ENCODE results near the gene CASS4. TPM values are rescaled to one million over a fixed set of nuclear protein-coding genes. Genes with fewer than 3 reads are reported as not detected.
A peak's percentile ranks its signal among the peaks of the same experiment; 100 is the strongest.

CASS4 gene
- total RNA-seq, 1 donor from 2014 or later, result not detected

GRCh38 chr20:56422076-56422823, 10.2 kb downstream of the CASS4 start:
- H3K27me3 ChIP-seq (ENCODE audit: control insufficient read depth, insufficient read depth, low read length), result no peaks in the 10 kb centered on the region
- no peak for TF ChIP-seq CTCF (IDR thresholded peaks at IDR 0.05; ENCODE audit: insufficient read depth, low read length, poor library complexity, severe bottlenecking)
- DNase-seq (ENCODE audit: low read depth), result peak; percentile 60
- H3K36me3 ChIP-seq (ENCODE audit: control insufficient read depth, insufficient read depth, low read length), result no peaks in the 10 kb centered on the region
- no peak overlapping the region for H3K4me3 ChIP-seq (ENCODE audit: low read depth, low read length)

- no peak for DNase-seq (ENCODE audit: low read depth)
- no peak for TF ChIP-seq CTCF (IDR thresholded peaks at IDR 0.05; ENCODE audit: insufficient read depth, low read length, poor library complexity, severe bottlenecking)
- Histone ChIP-seq H3K27me3 (ENCODE audit: control insufficient read depth, insufficient read depth, low read length) (no peaks in the 10 kb centered on the region), H3K4me3 (ENCODE audit: low read depth, low read length) (no peak overlapping the region), H3K36me3 (ENCODE audit: control insufficient read depth, insufficient read depth, low read length) (no peaks in the 10 kb centered on the region)
Measured at GRCh38 chr20:56422824-56423189, 10.7 kb downstream of the CASS4 start.

- TF ChIP-seq CTCF (IDR thresholded peaks at IDR 0.05; ENCODE audit: insufficient read depth, low read length, poor library complexity, severe bottlenecking), result no peak
- no peaks in the 10 kb centered on the region for H3K27me3 ChIP-seq (ENCODE audit: control insufficient read depth, insufficient read depth, low read length)
- H3K36me3 ChIP-seq (ENCODE audit: control insufficient read depth, insufficient read depth, low read length), result no peaks in the 10 kb centered on the region
- no peak for DNase-seq (ENCODE audit: low read depth)
- no peak overlapping the region for H3K4me3 ChIP-seq (ENCODE audit: low read depth, low read length)
Measured at GRCh38 chr20:56423211-56423610, 11.2 kb downstream of the CASS4 start.

- no peaks in the 10 kb centered on the region for H3K36me3 ChIP-seq (ENCODE audit: control insufficient read depth, insufficient read depth, low read length)
- DNase-seq (ENCODE audit: low read depth), result no peak
- H3K4me3 ChIP-seq (ENCODE audit: low read depth, low read length), result no peak overlapping the region
- H3K27me3 ChIP-seq (ENCODE audit: control insufficient read depth, insufficient read depth, low read length), result no peaks in the 10 kb centered on the region
- no peak for TF ChIP-seq CTCF (IDR thresholded peaks at IDR 0.05; ENCODE audit: insufficient read depth, low read length, poor library complexity, severe bottlenecking)
Measured at GRCh38 chr20:56423886-56424285, 11.8 kb downstream of the CASS4 start.

DNA sequence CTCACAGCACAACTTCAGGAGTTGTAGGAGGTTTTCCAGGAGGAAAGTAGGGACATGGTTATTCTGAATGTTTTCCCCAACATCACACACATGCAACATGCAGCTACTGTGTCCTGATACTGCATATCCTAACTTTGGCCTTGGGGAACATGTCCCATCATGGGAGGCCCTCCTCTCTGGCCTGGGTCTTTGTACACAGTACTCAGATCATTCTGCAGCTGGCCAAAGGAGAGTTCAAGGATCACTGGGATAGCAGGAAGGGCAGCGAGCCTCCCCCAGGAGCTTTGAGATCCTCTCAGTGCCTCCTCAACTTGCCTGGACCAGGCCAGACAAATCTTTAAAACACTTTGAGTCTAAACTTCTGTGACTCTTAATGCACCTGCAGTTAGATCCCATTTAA, 12.9 kb downstream of the CASS4 start:
- no peak overlapping the region for H3K4me3 ChIP-seq (ENCODE audit: low read depth, low read length)
- DNase-seq (ENCODE audit: low read depth), result no peak
- H3K27me3 ChIP-seq (ENCODE audit: control insufficient read depth, insufficient read depth, low read length), result no peaks in the 10 kb centered on the region
- no peaks in the 10 kb centered on the region for H3K36me3 ChIP-seq (ENCODE audit: control insufficient read depth, insufficient read depth, low read length)
- TF ChIP-seq CTCF (IDR thresholded peaks at IDR 0.05; ENCODE audit: insufficient read depth, low read length, poor library complexity, severe bottlenecking), result no peak

DNA sequence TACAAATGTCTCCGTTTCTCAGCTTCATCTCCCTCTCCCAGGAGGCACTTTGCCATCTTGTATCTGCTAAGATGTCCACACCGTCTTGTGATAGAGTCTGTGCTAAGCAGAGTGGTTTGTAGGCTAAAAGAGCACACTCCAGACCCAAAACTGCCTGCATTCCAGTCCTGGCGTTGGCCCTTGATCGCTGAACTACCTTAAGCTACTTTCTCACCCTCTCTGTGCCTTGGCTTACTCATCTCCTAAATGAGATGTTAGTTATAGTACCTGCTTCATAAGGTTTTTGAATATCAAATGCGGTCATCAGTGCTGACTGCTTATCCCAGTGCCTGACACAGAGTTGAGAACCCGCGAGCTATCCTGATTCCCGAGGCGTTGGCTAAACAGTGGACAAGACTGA, 14.0 kb downstream of the CASS4 start:
- TF ChIP-seq CTCF (IDR thresholded peaks at IDR 0.05; ENCODE audit: insufficient read depth, low read length, poor library complexity, severe bottlenecking), result no peak
- no peaks in the 10 kb centered on the region for H3K27me3 ChIP-seq (ENCODE audit: control insufficient read depth, insufficient read depth, low read length)
- no peaks in the 10 kb centered on the region for H3K36me3 ChIP-seq (ENCODE audit: control insufficient read depth, insufficient read depth, low read length)
- DNase-seq (ENCODE audit: low read depth), result no peak
- no peak overlapping the region for H3K4me3 ChIP-seq (ENCODE audit: low read depth, low read length)

All from kidney epithelial cell (primary cell).